H9 (cell line): Measurements from ENCODE around the gene C1orf146. TPM values are rescaled to one million over a fixed set of nuclear protein-coding genes. Genes with fewer than 3 reads are reported as not detected.

ENCODE experiments used
- DNase-seq: peaks from one replicate; pipeline ENCODE4 v3.0.0-alpha.2; 2017
- H2AFZ ChIP-seq: one replicate; pipeline ENCODE4 v1.6.1; 2013; ENCODE audit warnings: mild to moderate bottlenecking, low read length, control low read depth, moderate library complexity
- H2AK5ac ChIP-seq: 2 replicates; pipeline ENCODE4 v1.6.1; 2013; ENCODE audit warnings: low read length, control low read depth, mixed read lengths; ENCODE audit not compliant: insufficient read length
- H2BK120ac ChIP-seq: one replicate; pipeline ENCODE4 v1.6.1; 2013; ENCODE audit warnings: low read depth, mild to moderate bottlenecking, low read length, control low read depth, inconsistent platforms; ENCODE audit not compliant: poor library complexity, severe bottlenecking
- H2BK12ac ChIP-seq: 2 replicates; pipeline ENCODE4 v1.6.1; 2013; ENCODE audit warnings: low read length, control low read depth, mixed read lengths, low read depth; ENCODE audit not compliant: insufficient read length
- H2BK15ac ChIP-seq: 2 replicates; pipeline ENCODE4 v1.6.1; 2013; ENCODE audit warnings: low read depth, low read length, control low read depth
- H2BK20ac ChIP-seq: one replicate; pipeline ENCODE4 v1.6.1; 2013; ENCODE audit warnings: low read depth, mild to moderate bottlenecking, low read length, control low read depth, inconsistent platforms; ENCODE audit not compliant: poor library complexity, severe bottlenecking
- H2BK5ac ChIP-seq: 2 replicates; pipeline ENCODE4 v1.6.1; 2013; ENCODE audit warnings: low read length, control low read depth, mixed read lengths; ENCODE audit not compliant: insufficient read length
- H3K14ac ChIP-seq: 2 replicates; pipeline ENCODE4 v1.6.1; 2013; ENCODE audit warnings: low read length, control low read depth; ENCODE audit not compliant: insufficient read depth
- H3K18ac ChIP-seq: 2 replicates; pipeline ENCODE4 v1.6.1; 2013; ENCODE audit warnings: low read depth, mild to moderate bottlenecking, mixed read lengths, low read length, control low read depth; ENCODE audit not compliant: insufficient read length
- H3K23ac ChIP-seq: 2 replicates; pipeline ENCODE4 v1.6.1; 2013; ENCODE audit warnings: low read length, control low read depth, mixed read lengths, low read depth; ENCODE audit not compliant: insufficient read length
- H3K23me2 ChIP-seq: 2 replicates; pipeline ENCODE4 v1.6.1; 2013; ENCODE audit warnings: low read depth, mild to moderate bottlenecking, mixed read lengths, low read length, control low read depth; ENCODE audit not compliant: insufficient read length, poor library complexity, severe bottlenecking
- H3K27ac ChIP-seq: 2 replicates; pipeline ENCODE4 v1.5.1; 2013; ENCODE audit warnings: low read length, control low read depth, mixed read lengths, low read depth; ENCODE audit not compliant: insufficient read length
- H3K27me3 ChIP-seq: 2 replicates; pipeline ENCODE4 v1.6.1; 2013; ENCODE audit warnings: low read length, control low read depth, inconsistent platforms; ENCODE audit not compliant: insufficient read depth
- H3K4ac ChIP-seq: 2 replicates; pipeline ENCODE4 v1.6.1; 2013; ENCODE audit warnings: low read depth, mild to moderate bottlenecking, control low read depth, inconsistent platforms, low read length, moderate library complexity
- H3K4me1 ChIP-seq: 2 replicates; pipeline ENCODE4 v1.6.1; 2013; ENCODE audit warnings: low read length, control low read depth, inconsistent platforms; ENCODE audit not compliant: insufficient read depth
- H3K4me2 ChIP-seq: 2 replicates; pipeline ENCODE4 v1.6.1; 2013; ENCODE audit warnings: low read length, control low read depth, mixed read lengths; ENCODE audit not compliant: insufficient read length, insufficient read depth
- H3K56ac ChIP-seq: 2 replicates; pipeline ENCODE4 v1.6.1; 2013; ENCODE audit warnings: low read depth, mild to moderate bottlenecking, mixed read lengths, low read length, control low read depth; ENCODE audit not compliant: insufficient read length
- H3K79me1 ChIP-seq: 2 replicates; pipeline ENCODE4 v1.6.1; 2013; ENCODE audit warnings: low read depth, mild to moderate bottlenecking, moderate library complexity, low read length, control low read depth, inconsistent platforms; ENCODE audit not compliant: insufficient read depth, poor library complexity, severe bottlenecking
- H3K79me2 ChIP-seq: 2 replicates; pipeline ENCODE4 v1.6.1; 2013; ENCODE audit warnings: low read length, control low read depth, inconsistent platforms; ENCODE audit not compliant: insufficient read depth
- H3K9ac ChIP-seq: 2 replicates; pipeline ENCODE4 v1.6.1; 2013; ENCODE audit warnings: low read length, control low read depth, mixed read lengths; ENCODE audit not compliant: insufficient read length; ENCODE audit errors: extremely low read depth
- H3K9me3 ChIP-seq: one replicate; pipeline ENCODE4 v1.6.1; 2013; ENCODE audit warnings: low read depth, low read length, inconsistent platforms; ENCODE audit not compliant: control insufficient read depth
- H3T11ph ChIP-seq: one replicate; pipeline ENCODE4 v1.6.1; 2013; ENCODE audit warnings: mild to moderate bottlenecking, low read length, control low read depth, inconsistent platforms
- H4K20me1 ChIP-seq: one replicate; pipeline ENCODE4 v1.6.1; 2013; ENCODE audit not compliant: control insufficient read depth, insufficient read length, insufficient read depth
- H4K5ac ChIP-seq: 2 replicates; pipeline ENCODE4 v1.6.1; 2013; ENCODE audit warnings: low read depth, mild to moderate bottlenecking, mixed read lengths, low read length, control low read depth; ENCODE audit not compliant: insufficient read length
- H4K8ac ChIP-seq: replicated peaks from 2 replicates; pipeline ENCODE4 v1.6.1; 2013; ENCODE audit warnings: low read length, control low read depth, mixed read lengths, low read depth; ENCODE audit not compliant: insufficient read length
- H4K91ac ChIP-seq: 2 replicates; pipeline ENCODE4 v1.6.1; 2013; ENCODE audit warnings: low read depth, mild to moderate bottlenecking, moderate library complexity, mixed read lengths, low read length, control low read depth; ENCODE audit not compliant: insufficient read length
- H3K27ac Mint-ChIP-seq, 3 experiments: 2 replicates in 2 of 3; 3 replicates in 1 of 3; pipeline ENCODE4 v1.8.0; 2020 to 2021; ENCODE audit warnings: mixed read lengths in 3 of 3, mild to moderate bottlenecking in 1 of 3, moderate library complexity in 1 of 3
- H3K27me3 Mint-ChIP-seq: 2 replicates; pipeline ENCODE4 v1.8.0; 2021; ENCODE audit warnings: low read depth, mild to moderate bottlenecking, moderate library complexity, mixed read lengths
- H3K36me3 Mint-ChIP-seq, 3 experiments: 2 replicates in 2 of 3; 3 replicates in 1 of 3; pipeline ENCODE4 v1.8.0; 2020 to 2021; ENCODE audit warnings: low read depth in 3 of 3, mixed read lengths in 3 of 3; ENCODE audit not compliant: insufficient read depth in 1 of 3
- H3K4me1 Mint-ChIP-seq, 2 experiments: 2 replicates each; pipeline ENCODE4 v1.8.0; 2020; ENCODE audit warnings: mixed read lengths in 2 of 2
- H3K4me3 Mint-ChIP-seq, 2 experiments: 2 replicates in 1 of 2; 3 replicates in 1 of 2; pipeline ENCODE4 v1.8.0; 2020 to 2021; ENCODE audit warnings: mild to moderate bottlenecking in 2 of 2, mixed read lengths in 2 of 2, moderate library complexity in 1 of 2
- H3K9me3 Mint-ChIP-seq, 2 experiments: 2 replicates in 1 of 2; 3 replicates in 1 of 2; pipeline ENCODE4 v1.8.0; 2020; ENCODE audit warnings: mild to moderate bottlenecking in 2 of 2, mixed read lengths in 2 of 2, moderate library complexity in 1 of 2
- WGBS: extraction: QIAGEN DNeasy Blood & Tissue Kit; methylation state at CpG from one replicate; pipeline ENCODE4 v1.1.7; 2013; ENCODE audit warnings: missing lambda C conversion rate, low lambda C conversion rate, mixed read lengths; ENCODE audit not compliant: insufficient read length; ENCODE audit errors: extremely low coverage; 5-methylcytosine and 5-hydroxymethylcytosine counted together
- total RNA-seq: library from RNA; stranded (reverse); gene quantifications from 2 replicates; pipeline ENCODE4 v1.2.1, GENCODE V29; 2021
- TF ChIP-seq, protein P1 (sequence below): fragments of 200-600 bp; sonication (generic); conservative IDR thresholded peaks from 3 replicates; pipeline ENCODE4 v1.8.0; 2021; ENCODE audit warnings: antibody characterized with exemption, mild to moderate bottlenecking

Gene C1orf146
- total RNA-seq, 1 experiment from 2014 or later: not detected

DNA sequence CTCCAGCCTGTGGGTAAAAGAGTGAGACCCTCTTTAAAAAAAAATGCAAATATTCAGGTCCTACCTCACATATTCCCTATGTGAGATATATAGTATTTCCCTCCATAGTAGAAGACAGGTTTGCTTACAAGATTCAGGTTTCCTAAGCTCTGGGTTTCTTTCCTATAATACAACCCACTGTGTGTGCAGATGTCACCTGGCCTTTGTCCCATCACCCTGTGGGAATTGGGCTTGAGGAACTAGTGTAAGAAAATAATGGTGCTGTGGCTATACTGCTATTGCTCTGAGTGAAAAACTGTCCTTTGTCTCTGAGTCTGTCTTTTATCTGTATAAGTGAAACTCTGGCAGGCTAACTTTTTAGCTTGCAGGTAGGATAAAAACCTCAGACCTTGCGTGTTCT lies 13.0 kb downstream of the C1orf146 start:
- no peak overlapping the region for H3K4me3 Mint-ChIP-seq
- Histone ChIP-seq H3K9me3 (no peaks in the 10 kb centered on the region), H2BK12ac (no peak overlapping the region), H3K4me2 (no peak overlapping the region), H3K79me2 (no peaks in the 10 kb centered on the region), H3K4me1 (no peaks in the 10 kb centered on the region; the same call in 1 of the 2 replicates), H4K5ac (no peak overlapping the region), H4K20me1 (no peaks in the 10 kb centered on the region), H3K56ac (no peak overlapping the region), H2BK5ac (no peak overlapping the region), H4K91ac (no peak overlapping the region), H4K8ac (no peak overlapping the region), H3K23ac (no peak overlapping the region), H3K79me1 (no peaks in the 10 kb centered on the region), H3K27me3 (no peaks in the 10 kb centered on the region), H2BK120ac (no peak overlapping the region), H3K27ac (no peak overlapping the region), H3T11ph (no peak overlapping the region), H2BK20ac (no peak overlapping the region), H2AFZ (no peak overlapping the region), H3K9ac (no peak overlapping the region), H2AK5ac (no peak overlapping the region), H3K14ac (no peak overlapping the region), H3K18ac (no peak overlapping the region), H3K4ac (no peak overlapping the region), H2BK15ac (no peak overlapping the region), H3K23me2 (no peaks in the 10 kb centered on the region)
- H3K9me3 Mint-ChIP-seq: no peaks in the 10 kb centered on the region
- TF ChIP-seq, protein P1, sequence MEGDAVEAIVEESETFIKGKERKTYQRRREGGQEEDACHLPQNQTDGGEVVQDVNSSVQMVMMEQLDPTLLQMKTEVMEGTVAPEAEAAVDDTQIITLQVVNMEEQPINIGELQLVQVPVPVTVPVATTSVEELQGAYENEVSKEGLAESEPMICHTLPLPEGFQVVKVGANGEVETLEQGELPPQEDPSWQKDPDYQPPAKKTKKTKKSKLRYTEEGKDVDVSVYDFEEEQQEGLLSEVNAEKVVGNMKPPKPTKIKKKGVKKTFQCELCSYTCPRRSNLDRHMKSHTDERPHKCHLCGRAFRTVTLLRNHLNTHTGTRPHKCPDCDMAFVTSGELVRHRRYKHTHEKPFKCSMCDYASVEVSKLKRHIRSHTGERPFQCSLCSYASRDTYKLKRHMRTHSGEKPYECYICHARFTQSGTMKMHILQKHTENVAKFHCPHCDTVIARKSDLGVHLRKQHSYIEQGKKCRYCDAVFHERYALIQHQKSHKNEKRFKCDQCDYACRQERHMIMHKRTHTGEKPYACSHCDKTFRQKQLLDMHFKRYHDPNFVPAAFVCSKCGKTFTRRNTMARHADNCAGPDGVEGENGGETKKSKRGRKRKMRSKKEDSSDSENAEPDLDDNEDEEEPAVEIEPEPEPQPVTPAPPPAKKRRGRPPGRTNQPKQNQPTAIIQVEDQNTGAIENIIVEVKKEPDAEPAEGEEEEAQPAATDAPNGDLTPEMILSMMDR: no peak
- no peak overlapping the region for H3K27ac Mint-ChIP-seq
- no peak for DNase-seq
- H3K4me1 Mint-ChIP-seq: no peaks in the 10 kb centered on the region
- no CpG with 5 or more reads among the region's 1 CpG for WGBS
- no peaks in the 10 kb centered on the region for H3K27me3 Mint-ChIP-seq
- no peaks in the 10 kb centered on the region for H3K36me3 Mint-ChIP-seq
